ENCODE results near the gene RSRC2. TPM values are rescaled to one million over a fixed set of nuclear protein-coding genes. Genes with fewer than 3 reads are reported as not detected.

RSRC2 gene
- polyA plus RNA-seq, 3 donors = 7.6 to 63.5 (median 15.8) TPM

DNA sequence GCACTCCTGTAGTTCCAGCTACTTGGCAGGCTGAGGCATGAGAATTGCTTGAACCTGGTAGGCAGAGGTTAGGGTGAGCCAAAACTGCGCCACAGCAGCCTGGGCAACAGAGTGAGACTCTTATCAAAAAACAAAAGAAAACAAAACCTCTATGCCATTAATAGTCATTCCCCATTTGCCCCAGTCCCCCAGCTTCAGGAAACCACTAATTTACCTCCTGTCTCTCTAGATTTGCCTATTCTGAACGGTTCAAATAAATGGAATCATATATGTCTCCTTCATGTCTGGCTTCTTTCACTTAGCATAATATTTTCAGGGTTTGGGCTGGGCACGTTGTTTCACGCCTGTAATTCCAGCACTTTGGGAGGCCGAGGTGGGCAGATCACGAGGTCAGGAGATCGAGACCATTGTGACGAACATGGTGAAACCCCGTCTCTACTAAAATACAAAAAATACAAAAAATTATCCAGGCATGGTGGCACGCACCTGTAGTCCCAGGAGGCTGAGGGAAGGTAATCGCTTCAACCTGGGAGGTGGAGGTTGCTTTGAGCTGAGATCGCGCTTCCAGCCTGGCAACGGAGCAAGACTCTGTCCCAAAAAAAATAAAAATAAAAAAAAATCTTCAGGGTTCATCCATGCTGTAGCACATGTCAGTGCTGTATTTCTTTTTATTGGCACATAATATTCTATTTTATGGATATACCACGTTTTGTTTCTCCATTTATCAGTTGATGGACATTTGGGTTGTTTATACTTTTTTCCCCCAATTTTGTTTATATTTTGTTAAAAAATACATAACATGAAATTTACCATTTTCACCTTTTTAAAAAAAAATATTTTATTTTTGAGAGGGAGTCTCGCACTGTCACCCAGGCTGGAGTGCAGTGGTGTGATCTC, 32.3 kb upstream of the RSRC2 start:
- H3K9me3 Mint-ChIP-seq = no peaks in the 10 kb centered on the region
- Histone ChIP-seq H3K4me2 (replicated peaks; ENCODE audit: extremely low read depth, low read length, poor library complexity, severe bottlenecking) (no peak overlapping the region), H4K20me1 (ENCODE audit: insufficient read depth, low read length) (no peaks in the 10 kb centered on the region), H2AFZ (ENCODE audit: insufficient read depth, low read depth, low read length, poor library complexity, severe bottlenecking) (no peak overlapping the region), H3K4me3 (replicated peaks in 1 of 3; ENCODE audit: low read depth in 2 of 3, low read length in 3 of 3) (no peak overlapping the region), H3K4me1 (ENCODE audit: control insufficient read depth in 1 of 2, insufficient read depth in 2 of 2, low read length in 2 of 2) (no peaks in the 10 kb centered on the region), H3K27ac (ENCODE audit: low read depth in 1 of 2, low read length in 2 of 2) (no peak overlapping the region), H3K79me2 (ENCODE audit: insufficient read depth, low read length) (no peaks in the 10 kb centered on the region), H3K9me3 (replicated peaks in 1 of 2; ENCODE audit: control insufficient read depth in 1 of 2, insufficient read depth in 1 of 2, low read length in 2 of 2) (no peaks in the 10 kb centered on the region), H3K27me3 (ENCODE audit: control insufficient read depth in 2 of 2, insufficient read depth in 2 of 2, low read length in 2 of 2) (no peaks in the 10 kb centered on the region), H3K9ac (ENCODE audit: insufficient read depth, low read length, poor library complexity, severe bottlenecking) (no peak overlapping the region), H3K36me3 (replicated peaks in 1 of 2; ENCODE audit: control insufficient read depth in 1 of 2, insufficient read depth in 2 of 2, low read length in 2 of 2) (peaks cover 25 to 64% of the 10 kb centered on the region in 2 donors)
- H3K4me3 Mint-ChIP-seq = no peak overlapping the region
- H3K27ac Mint-ChIP-seq = peak overlapping the region in 2 of 7 donors; percentile 15 to 21
- peaks cover 0 to 1% (median 0%) of the 10 kb centered on the region in 3 donors for H3K27me3 Mint-ChIP-seq (ENCODE audit: low read depth in 3 of 3)
- TF ChIP-seq, protein P1, sequence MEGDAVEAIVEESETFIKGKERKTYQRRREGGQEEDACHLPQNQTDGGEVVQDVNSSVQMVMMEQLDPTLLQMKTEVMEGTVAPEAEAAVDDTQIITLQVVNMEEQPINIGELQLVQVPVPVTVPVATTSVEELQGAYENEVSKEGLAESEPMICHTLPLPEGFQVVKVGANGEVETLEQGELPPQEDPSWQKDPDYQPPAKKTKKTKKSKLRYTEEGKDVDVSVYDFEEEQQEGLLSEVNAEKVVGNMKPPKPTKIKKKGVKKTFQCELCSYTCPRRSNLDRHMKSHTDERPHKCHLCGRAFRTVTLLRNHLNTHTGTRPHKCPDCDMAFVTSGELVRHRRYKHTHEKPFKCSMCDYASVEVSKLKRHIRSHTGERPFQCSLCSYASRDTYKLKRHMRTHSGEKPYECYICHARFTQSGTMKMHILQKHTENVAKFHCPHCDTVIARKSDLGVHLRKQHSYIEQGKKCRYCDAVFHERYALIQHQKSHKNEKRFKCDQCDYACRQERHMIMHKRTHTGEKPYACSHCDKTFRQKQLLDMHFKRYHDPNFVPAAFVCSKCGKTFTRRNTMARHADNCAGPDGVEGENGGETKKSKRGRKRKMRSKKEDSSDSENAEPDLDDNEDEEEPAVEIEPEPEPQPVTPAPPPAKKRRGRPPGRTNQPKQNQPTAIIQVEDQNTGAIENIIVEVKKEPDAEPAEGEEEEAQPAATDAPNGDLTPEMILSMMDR (IDR thresholded peaks at IDR 0.05) = no peak
- peaks cover 3% of the 10 kb centered on the region for H3K4me1 Mint-ChIP-seq
- DNase-seq = no peak
- intact Hi-C loops (cut with micrococcal nuclease) = no loop called here
- no CpG with 5 or more reads among the region's 16 CpGs for WGBS (ENCODE audit: insufficient coverage)
- peaks cover 39 to 69% of the 10 kb centered on the region in 2 donors for H3K36me3 Mint-ChIP-seq

DNA sequence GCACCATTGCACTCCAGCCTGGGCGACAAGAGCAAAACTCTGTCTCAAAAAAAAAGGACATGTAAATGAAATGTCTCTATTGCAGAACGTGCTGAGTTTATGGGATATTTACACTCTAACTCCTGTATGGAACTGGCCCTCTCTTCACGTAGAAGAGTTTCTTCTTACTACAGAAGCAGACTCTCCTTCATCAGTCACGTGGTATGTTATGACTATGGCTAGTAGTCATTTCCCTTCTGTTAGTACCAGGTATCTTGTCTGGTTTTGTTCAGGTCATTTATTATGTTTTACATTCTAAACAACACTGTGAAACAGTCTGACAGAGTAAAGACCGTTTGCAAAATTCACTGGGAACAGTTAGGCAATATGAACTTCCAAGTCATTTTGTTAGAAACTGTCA, 20.6 kb upstream of the RSRC2 start:
- H3K36me3 Mint-ChIP-seq = peaks cover 36 to 53% of the 10 kb centered on the region in 2 donors
- Histone ChIP-seq H2AFZ (ENCODE audit: insufficient read depth, low read depth, low read length, poor library complexity, severe bottlenecking) (no peak overlapping the region), H3K4me2 (replicated peaks; ENCODE audit: extremely low read depth, low read length, poor library complexity, severe bottlenecking) (no peak overlapping the region), H3K27me3 (ENCODE audit: control insufficient read depth in 2 of 2, insufficient read depth in 2 of 2, low read length in 2 of 2) (no peaks in the 10 kb centered on the region), H3K9ac (ENCODE audit: insufficient read depth, low read length, poor library complexity, severe bottlenecking) (no peak overlapping the region), H3K4me1 (ENCODE audit: control insufficient read depth in 1 of 2, insufficient read depth in 2 of 2, low read length in 2 of 2) (no peaks in the 10 kb centered on the region), H3K27ac (ENCODE audit: low read depth in 1 of 2, low read length in 2 of 2) (no peak overlapping the region), H3K4me3 (replicated peaks in 1 of 3; ENCODE audit: low read depth in 2 of 3, low read length in 3 of 3) (no peak overlapping the region), H3K79me2 (ENCODE audit: insufficient read depth, low read length) (no peaks in the 10 kb centered on the region), H3K36me3 (replicated peaks in 1 of 2; ENCODE audit: control insufficient read depth in 1 of 2, insufficient read depth in 2 of 2, low read length in 2 of 2) (peaks cover 51 to 79% of the 10 kb centered on the region in 2 donors), H4K20me1 (ENCODE audit: insufficient read depth, low read length) (no peaks in the 10 kb centered on the region), H3K9me3 (replicated peaks in 1 of 2; ENCODE audit: control insufficient read depth in 1 of 2, insufficient read depth in 1 of 2, low read length in 2 of 2) (no peaks in the 10 kb centered on the region)
- H3K4me1 Mint-ChIP-seq = no peaks in the 10 kb centered on the region
- H3K27me3 Mint-ChIP-seq (ENCODE audit: low read depth in 3 of 3) = peaks cover 0 to 2% (median 0%) of the 10 kb centered on the region in 3 donors
- no peak for DNase-seq
- H3K9me3 Mint-ChIP-seq = no peaks in the 10 kb centered on the region
- TF ChIP-seq, protein P1 (IDR thresholded peaks at IDR 0.05) = no peak
- no peak overlapping the region for H3K4me3 Mint-ChIP-seq
- no peak overlapping the region for H3K27ac Mint-ChIP-seq
- no CpG with 5 or more reads among the region's 5 CpGs for WGBS (ENCODE audit: insufficient coverage)
- intact Hi-C loops (cut with micrococcal nuclease) = no loop called here

Measured in CD14-positive monocyte (primary cell).